PC-3 (cell line): ENCODE results near the gene TRIM60. TPM values are rescaled to one million over a fixed set of nuclear protein-coding genes. Genes with fewer than 3 reads are reported as not detected.

Experiments used
- ATAC-seq: fragments of 200-7000 bp; cut with Tn5 transposase; 2 replicates; pipeline ENCODE4 v1.9.1; 2020; ENCODE audit warnings: mild to moderate bottlenecking, moderate library complexity
- BruUV-seq: library from RNA; stranded (reverse); fragments of 400-500 nt; replicated peaks from 2 replicates; lab custom pipeline; 2021; lab: Mats Ljungman, UMichigan
- CTCF ChIA-PET: fragments of 300-600 bp; sonication (Branson Sonifier 250); formaldehyde crosslinking; loops from one replicate; lab custom pipeline; 2022; ENCODE audit warnings: antibody characterized with exemption; lab: Charles Lee
- POLR2A ChIA-PET: fragments of 300-600 bp; sonication (Branson Sonifier 250); formaldehyde crosslinking; loops from one replicate; lab custom pipeline; 2022; ENCODE audit warnings: antibody characterized with exemption; ENCODE audit not compliant: unreplicated experiment; lab: Charles Lee
- DNase-seq: peaks from one replicate; pipeline ENCODE4 v3.0.0-alpha.2; 2015
- H2AFZ ChIP-seq: fragments of 300-600 bp; sonication (generic); 2 replicates; pipeline ENCODE4 v1.6.0; 2016; ENCODE audit warnings: antibody characterized with exemption, low read length
- H3F3A ChIP-seq: fragments of 300-600 bp; sonication (generic); one replicate; pipeline ENCODE4 v1.6.0; 2017; ENCODE audit warnings: antibody characterized with exemption, low read length, control low read depth, mild to moderate bottlenecking; ENCODE audit not compliant: unreplicated experiment
- H3K27ac ChIP-seq: fragments of 300-600 bp; sonication (generic); 2 replicates; pipeline ENCODE4 v1.5.1; 2016; ENCODE audit warnings: mild to moderate bottlenecking, low read length
- H3K27me3 ChIP-seq: fragments of 300-600 bp; sonication (generic); 2 replicates; pipeline ENCODE4 v1.6.1; 2016; ENCODE audit warnings: low read length, mixed read lengths
- H3K36me3 ChIP-seq: fragments of 300-600 bp; sonication (generic); 2 replicates; pipeline ENCODE4 v1.6.1; 2016; ENCODE audit warnings: low read depth, mixed run types, low read length, mixed read lengths
- H3K4me1 ChIP-seq: fragments of 300-600 bp; sonication (generic); 2 replicates; pipeline ENCODE4 v1.5.1; 2016; ENCODE audit warnings: low read length; ENCODE audit not compliant: insufficient read depth
- H3K4me2 ChIP-seq: fragments of 300-600 bp; sonication (generic); 2 replicates; pipeline ENCODE4 v1.6.0; 2016; ENCODE audit warnings: low read length
- H3K4me3 ChIP-seq: fragments of 300-600 bp; sonication (generic); 2 replicates; pipeline ENCODE4 v1.5.1; 2016; ENCODE audit warnings: mild to moderate bottlenecking, low read length, mixed read lengths
- H3K79me2 ChIP-seq: fragments of 300-600 bp; sonication (generic); 2 replicates; pipeline ENCODE4 v1.6.1; 2017; ENCODE audit warnings: low read length, mixed read lengths
- H3K9ac ChIP-seq: fragments of 300-600 bp; sonication (generic); 2 replicates; pipeline ENCODE4 v1.6.0; 2016; ENCODE audit warnings: mild to moderate bottlenecking, low read length
- H3K9me2 ChIP-seq: fragments of 300-600 bp; sonication (generic); replicated peaks from 2 replicates; pipeline ENCODE4 v1.6.1; 2016; ENCODE audit warnings: mixed run types, low read length, mixed read lengths
- H3K9me3 ChIP-seq: fragments of 300-600 bp; sonication (generic); 2 replicates; pipeline ENCODE4 v1.6.1; 2016; ENCODE audit warnings: low read length, mixed read lengths
- H4K20me1 ChIP-seq: fragments of 300-600 bp; sonication (generic); 2 replicates; pipeline ENCODE4 v1.6.1; 2016; ENCODE audit warnings: low read length, mixed read lengths
- CTCF ChIP-seq: fragments of 300-600 bp; sonication (generic); conservative IDR thresholded peaks from 2 replicates; pipeline ENCODE4 v1.5.1; 2017; ENCODE audit warnings: antibody characterized with exemption, low read depth, mild to moderate bottlenecking, low read length
- EZH2 ChIP-seq: fragments of 300-600 bp; sonication (generic); IDR thresholded peaks from one replicate; pipeline ENCODE4 v1.6.1; 2017; ENCODE audit warnings: antibody characterized with exemption, mild to moderate bottlenecking, low read length; ENCODE audit not compliant: unreplicated experiment
- EZH2phosphoT487 ChIP-seq: fragments of 300-600 bp; sonication (generic); IDR thresholded peaks from 2 replicates; pipeline ENCODE4 v1.6.1; 2018; ENCODE audit warnings: mild to moderate bottlenecking, antibody characterized with exemption, low read length, borderline replicate concordance
- intact Hi-C: fragments of 100-400 bp; cut with micrococcal nuclease; formaldehyde crosslinking; loops from 2 replicates; pipeline ENCODE4 v1.9.0; 2023
- total RNA-seq: library from RNA; depleted of rRNA; stranded (reverse); fragments of >200 nt; gene quantifications from 2 replicates; pipeline ENCODE4 v1.2.3, GENCODE V29; 2014

Gene TRIM60
- total RNA-seq, 1 experiment from 2014 or later: not detected

- no peak overlapping the region for H3K27ac ChIP-seq
- no peaks in the 10 kb centered on the region for H3K9me2 ChIP-seq
- no TSS peak for BruUV-seq
- no peaks in the 10 kb centered on the region for H3K27me3 ChIP-seq
- H3K4me3 ChIP-seq: no peak overlapping the region
- no peaks in the 10 kb centered on the region for H3K36me3 ChIP-seq
- TF ChIP-seq EZH2phosphoT487 (no peak), EZH2 (no peak), CTCF (no peak)
- no peaks in the 10 kb centered on the region for H3F3A ChIP-seq
- H4K20me1 ChIP-seq: no peaks in the 10 kb centered on the region
- POLR2A ChIA-PET: no interaction called here
- no peak overlapping the region for H2AFZ ChIP-seq
- ATAC-seq (no peak), DNase-seq (no peak)
- H3K4me1 ChIP-seq: no peaks in the 10 kb centered on the region
- no peaks in the 10 kb centered on the region for H3K9me3 ChIP-seq
- H3K9ac ChIP-seq: no peak overlapping the region
- no peaks in the 10 kb centered on the region for H3K79me2 ChIP-seq
- H3K4me2 ChIP-seq: no peak overlapping the region
- intact Hi-C loops: no loop called here
- CTCF ChIA-PET: no interaction called here
These were observed 20.8 kb downstream of the TRIM60 start for GRCh38 chr4:165052627-165053026.

- Histone ChIP-seq H3K9me3 (no peaks in the 10 kb centered on the region), H3K27ac (no peak within 1 kb of the TSS), H3K4me2 (no peak within 1 kb of the TSS), H3K79me2 (no peaks in the 10 kb centered on the region), H3K4me1 (no peaks in the 10 kb centered on the region), H2AFZ (no peak within 1 kb of the TSS), H4K20me1 (no peaks in the 10 kb centered on the region), H3K36me3 (no peaks in the 10 kb centered on the region), H3K4me3 (no peak within 1 kb of the TSS), H3F3A (no peaks in the 10 kb centered on the region), H3K27me3 (no peaks in the 10 kb centered on the region), H3K9ac (no peak within 1 kb of the TSS), H3K9me2 (no peaks in the 10 kb centered on the region)
- TF ChIP-seq EZH2: no peak
- TF ChIP-seq CTCF: no peak
- TF ChIP-seq EZH2phosphoT487: no peak
- POLR2A ChIA-PET: no interaction called here
- intact Hi-C loops: no loop called here
- CTCF ChIA-PET: no interaction called here
- DNase-seq (no peak), ATAC-seq (no peak)
- BruUV-seq: no TSS peak
These were observed 21.8 kb downstream of the TRIM60 start, which contains the start of gene TRIM75 for GRCh38 chr4:165053645-165054044. Gene TRIM75 (plus strand): TSS chr4:165053866. CDS start chr4:165059148, 5,282 bp downstream.

GRCh38 chr4:165055601-165056000, 23.8 kb downstream of the TRIM60 start:
- Histone ChIP-seq H3K36me3 (no peaks in the 10 kb centered on the region), H2AFZ (no peak overlapping the region), H3K9me2 (no peaks in the 10 kb centered on the region), H3K4me3 (no peak overlapping the region), H3K4me1 (no peaks in the 10 kb centered on the region), H3K79me2 (no peaks in the 10 kb centered on the region), H3K9me3 (no peaks in the 10 kb centered on the region), H3F3A (no peaks in the 10 kb centered on the region), H3K9ac (no peak overlapping the region), H3K4me2 (no peak overlapping the region), H3K27ac (no peak overlapping the region), H4K20me1 (no peaks in the 10 kb centered on the region), H3K27me3 (no peaks in the 10 kb centered on the region)
- ChIA-PET POLR2A (no interaction called here), CTCF (no interaction called here)
- DNase-seq (no peak), ATAC-seq (no peak)
- intact Hi-C loops: no loop called here
- BruUV-seq: no TSS peak
- TF ChIP-seq EZH2 (no peak), CTCF (no peak), EZH2phosphoT487 (no peak)
